CD14-positive monocyte (primary cell): ENCODE data around the gene CHST11. TPM values are rescaled to one million over a fixed set of nuclear protein-coding genes. Genes with fewer than 3 reads are reported as not detected.

ENCODE experiments used
- DNase-seq, 3 donors: peaks; one replicate each; pipeline ENCODE4 v3.0.0-alpha.2; 2011 to 2022
- H2AFZ ChIP-seq: 2 replicates; pipeline ENCODE4 v1.6.0; 2012; ENCODE audit warnings: mild to moderate bottlenecking, low read depth, low read length, inconsistent platforms; ENCODE audit not compliant: insufficient read depth, poor library complexity, severe bottlenecking
- H3K27ac ChIP-seq, 2 donors: 1 replicate in 1 of 2; 2 replicates in 1 of 2; pipeline ENCODE4 v1.5.1; 2012 to 2013; ENCODE audit warnings: low read length in 2 of 2, control low read depth in 1 of 2, inconsistent platforms in 1 of 2, low read depth in 1 of 2, mild to moderate bottlenecking in 1 of 2
- H3K27me3 ChIP-seq, 2 donors: one replicate each; pipeline versions ENCODE4 v1.6.0 to v1.6.1; 2011 to 2013; ENCODE audit warnings: low read length in 2 of 2; ENCODE audit not compliant: control insufficient read depth in 2 of 2, insufficient read depth in 2 of 2
- H3K36me3 ChIP-seq, 2 donors: replicated peaks in 1 of 2; 1 replicate in 1 of 2; 2 replicates in 1 of 2; pipeline versions ENCODE4 v1.5.1 to v1.6.1; 2012 to 2013; ENCODE audit warnings: low read length in 2 of 2, control low read depth in 1 of 2, inconsistent platforms in 1 of 2, mild to moderate bottlenecking in 1 of 2; ENCODE audit not compliant: insufficient read depth in 2 of 2, control insufficient read depth in 1 of 2
- H3K4me1 ChIP-seq, 2 donors: 1 replicate in 1 of 2; 2 replicates in 1 of 2; pipeline versions ENCODE4 v1.5.1 to v1.6.1; 2012 to 2013; ENCODE audit warnings: low read length in 2 of 2, control low read depth in 1 of 2, inconsistent platforms in 1 of 2, mild to moderate bottlenecking in 1 of 2, moderate library complexity in 1 of 2; ENCODE audit not compliant: insufficient read depth in 2 of 2, control insufficient read depth in 1 of 2
- H3K4me2 ChIP-seq: replicated peaks from 2 replicates; pipeline ENCODE3; 2012; ENCODE audit warnings: low read length, moderate library complexity, mild to moderate bottlenecking; ENCODE audit not compliant: poor library complexity, severe bottlenecking; ENCODE audit errors: extremely low read depth
- H3K4me3 ChIP-seq, 3 experiments: fragments of 200-600 bp in 1 of 3; sonication (generic) in 1 of 3; replicated peaks in 1 of 3; 1 replicate in 2 of 3; 2 replicates in 1 of 3; pipeline ENCODE4 v1.5.1; 2011 to 2013; ENCODE audit warnings: low read length in 3 of 3, mild to moderate bottlenecking in 3 of 3, control low read depth in 2 of 3, low read depth in 2 of 3, inconsistent platforms in 1 of 3, moderate library complexity in 1 of 3
- H3K79me2 ChIP-seq: 2 replicates; pipeline ENCODE4 v1.6.0; 2012; ENCODE audit warnings: mild to moderate bottlenecking, control low read depth, inconsistent platforms, low read length, moderate library complexity; ENCODE audit not compliant: insufficient read depth
- H3K9ac ChIP-seq: 2 replicates; pipeline ENCODE4 v1.6.0; 2017; ENCODE audit warnings: low read length, mild to moderate bottlenecking; ENCODE audit not compliant: insufficient read depth, poor library complexity, severe bottlenecking
- H3K9me3 ChIP-seq, 2 donors: replicated peaks in 1 of 2; 1 replicate in 1 of 2; 2 replicates in 1 of 2; pipeline versions ENCODE4 v1.5.1 to v1.6.1; 2012 to 2013; ENCODE audit warnings: low read length in 2 of 2, control low read depth in 1 of 2; ENCODE audit not compliant: control insufficient read depth in 1 of 2, insufficient read depth in 1 of 2
- H4K20me1 ChIP-seq: 2 replicates; pipeline ENCODE4 v1.6.0; 2012; ENCODE audit warnings: mild to moderate bottlenecking, low read length, control low read depth, moderate library complexity; ENCODE audit not compliant: insufficient read depth
- H3K27ac Mint-ChIP-seq, 7 donors: one replicate each; pipeline ENCODE4 v1.8.0; 2020; ENCODE audit warnings: mild to moderate bottlenecking in 7 of 7, mixed read lengths in 7 of 7, moderate library complexity in 6 of 7, inconsistent platforms in 2 of 7
- H3K27me3 Mint-ChIP-seq, 3 donors: one replicate each; pipeline ENCODE4 v1.8.0; 2021 to 2022; ENCODE audit warnings: low read depth in 3 of 3, mild to moderate bottlenecking in 3 of 3, mixed read lengths in 3 of 3, moderate library complexity in 3 of 3, inconsistent platforms in 1 of 3
- H3K36me3 Mint-ChIP-seq, 2 donors: one replicate each; pipeline ENCODE4 v1.8.0; 2020; ENCODE audit warnings: mixed read lengths in 2 of 2, inconsistent platforms in 1 of 2, mild to moderate bottlenecking in 1 of 2
- H3K4me1 Mint-ChIP-seq: one replicate; pipeline ENCODE4 v1.8.0; 2020; ENCODE audit warnings: mild to moderate bottlenecking, mixed read lengths
- H3K4me3 Mint-ChIP-seq, 2 donors: one replicate each; pipeline ENCODE4 v1.8.0; 2020; ENCODE audit warnings: mild to moderate bottlenecking in 2 of 2, mixed read lengths in 2 of 2, moderate library complexity in 1 of 2
- H3K9me3 Mint-ChIP-seq, 7 donors: one replicate each; pipeline ENCODE4 v1.8.0; 2020 to 2022; ENCODE audit warnings: mixed read lengths in 7 of 7, mild to moderate bottlenecking in 6 of 7, moderate library complexity in 6 of 7, inconsistent platforms in 2 of 7
- CTCF ChIP-seq: fragments of 200-600 bp; IDR thresholded peaks from one replicate; pipeline ENCODE4 v1.8.0; 2022; ENCODE audit warnings: antibody characterized with exemption, mild to moderate bottlenecking
- WGBS: methylation state at CpG from one replicate; pipeline ENCODE4 v1.1.5; 2013; ENCODE audit warnings: missing lambda C conversion rate; ENCODE audit not compliant: insufficient coverage; 5-methylcytosine and 5-hydroxymethylcytosine counted together
- intact Hi-C, 2 donors: fragments of 100-400 bp; cut with micrococcal nuclease; formaldehyde crosslinking; loops; one replicate each; pipeline versions ENCODE4 v1.15.0 to v1.15.1; 2023
- polyA plus RNA-seq, 3 donors: library from polyadenylated mRNA; depleted of rRNA in 1 of 3; unstranded in 2 of 3; stranded (reverse) in 1 of 3; fragments of 300-500 nt in 2 of 3; fragments of >200 nt in 1 of 3; fragmentation: Illumina TruSeq in 2 of 3; gene quantifications; 1 replicate in 2 of 3; 2 replicates in 1 of 3; pipeline ENCODE4 v1.2.3, GENCODE V29; 2012 to 2021

CHST11 gene
- polyA plus RNA-seq, 3 donors = 44.4 to 66.6 (median 48.4) TPM

GRCh38 chr12:104508752-104509446 lies 52.2 kb downstream of the CHST11 start:
- intact Hi-C loops = no loop called here

More at GRCh38 chr12:104508752-104509446, 52.2 kb downstream of the CHST11 start:
- no peak overlapping the region for H3K27ac ChIP-seq
- H3K79me2 ChIP-seq = peaks cover 100% of the 10 kb centered on the region
- no peak overlapping the region for H3K4me3 Mint-ChIP-seq
- H3K27me3 Mint-ChIP-seq = peaks cover 0 to 3% (median 0%) of the 10 kb centered on the region in 3 donors
- H3K4me3 ChIP-seq = no peak overlapping the region
- H3K36me3 ChIP-seq = peaks cover 2 to 9% of the 10 kb centered on the region in 2 donors
- H3K4me1 Mint-ChIP-seq = peaks cover 67% of the 10 kb centered on the region
- peaks cover 0 to 3% (median 0%) of the 10 kb centered on the region in 7 donors for H3K9me3 Mint-ChIP-seq
- H3K9me3 ChIP-seq = no peaks in the 10 kb centered on the region
- no peak overlapping the region for H3K9ac ChIP-seq
- DNase-seq = no peak
- H3K27ac Mint-ChIP-seq = peak overlapping the region in 2 of 7 donors; percentile 2 to 33
- no peak overlapping the region for H3K4me2 ChIP-seq
- 92% methylated on average over 2 of the region's 2 CpGs for WGBS
- no peaks in the 10 kb centered on the region for H3K27me3 ChIP-seq
- no peak for TF ChIP-seq CTCF
- peaks cover 99% of the 10 kb centered on the region for H4K20me1 ChIP-seq
- peaks cover 22 to 24% of the 10 kb centered on the region in 2 donors for H3K4me1 ChIP-seq
- H2AFZ ChIP-seq = no peak overlapping the region
- H3K36me3 Mint-ChIP-seq = peaks cover 32% of the 10 kb centered on the region in 2 donors
